HG02973 (cell line): ENCODE data around the gene ULBP3.
"Not testable (repeated sequence)": the region's sequence is repeated elsewhere in the genome, so short reads cannot be mapped to it uniquely, and the experiment has no call there.

Experiments
- ATAC-seq: cut with Tn5 transposase; IDR thresholded peaks from one replicate; pipeline ENCODE4 v1.9.1; 2021; ENCODE audit warnings: moderate library complexity; ENCODE audit not compliant: unreplicated experiment

Gene ULBP3

DNA sequence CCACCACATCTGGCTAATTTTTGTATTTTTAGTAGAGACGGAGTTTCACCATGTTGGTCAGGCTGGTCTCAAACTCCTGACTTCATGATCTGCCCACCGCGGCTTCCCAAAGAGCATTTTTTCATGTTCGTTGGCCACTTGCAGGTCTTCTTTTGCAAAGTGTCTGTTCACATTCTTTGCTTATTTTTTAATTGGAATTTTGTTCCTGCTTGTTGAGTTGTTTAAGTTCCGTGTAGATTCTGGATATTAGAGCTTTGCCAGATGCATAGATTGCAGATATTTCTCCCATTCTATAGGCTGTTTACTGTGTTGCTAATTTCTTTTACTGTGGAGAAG lies 51.8 kb downstream of the ULBP3 start:
- ATAC-seq: not testable (repeated sequence)

DNA sequence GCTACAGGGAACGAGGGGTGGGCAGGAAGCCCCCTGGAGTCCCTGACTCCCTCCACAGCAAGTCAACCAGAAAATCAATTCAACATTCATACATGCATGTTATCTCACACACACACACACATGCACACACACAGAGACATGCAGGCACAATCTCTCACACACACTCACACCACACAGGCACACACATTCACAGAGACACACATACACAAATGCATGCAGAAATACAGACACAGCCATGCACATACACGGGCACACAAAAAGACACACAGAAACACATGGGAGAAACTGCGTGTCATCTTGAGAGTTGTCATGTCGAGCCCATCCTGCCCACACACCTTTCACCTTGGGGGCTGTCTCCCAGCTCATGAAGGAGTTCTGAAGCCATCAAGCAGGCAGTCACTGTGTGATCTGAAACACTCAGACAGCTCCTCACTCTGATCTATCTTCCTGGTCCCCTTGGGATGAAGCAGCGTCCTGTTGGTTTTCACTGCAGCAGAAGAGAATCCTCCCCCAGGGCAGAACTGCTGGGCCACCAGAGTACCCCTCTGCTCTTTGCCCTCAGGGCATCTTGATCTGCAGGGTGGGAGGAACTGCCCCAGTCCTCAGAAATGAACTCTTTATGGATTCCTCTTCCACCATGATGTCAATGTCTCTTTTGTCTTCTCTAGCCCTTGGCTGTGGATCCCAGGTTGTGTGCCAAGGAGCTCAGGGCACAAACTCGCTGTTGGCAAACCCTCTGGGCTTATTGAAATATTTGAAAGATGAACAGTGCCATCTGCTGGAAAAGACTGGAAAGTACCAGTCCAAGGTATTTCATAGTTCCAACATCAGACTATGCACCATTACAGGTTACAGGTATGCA lies 52.4 kb downstream of the ULBP3 start:
- no peak for ATAC-seq

DNA sequence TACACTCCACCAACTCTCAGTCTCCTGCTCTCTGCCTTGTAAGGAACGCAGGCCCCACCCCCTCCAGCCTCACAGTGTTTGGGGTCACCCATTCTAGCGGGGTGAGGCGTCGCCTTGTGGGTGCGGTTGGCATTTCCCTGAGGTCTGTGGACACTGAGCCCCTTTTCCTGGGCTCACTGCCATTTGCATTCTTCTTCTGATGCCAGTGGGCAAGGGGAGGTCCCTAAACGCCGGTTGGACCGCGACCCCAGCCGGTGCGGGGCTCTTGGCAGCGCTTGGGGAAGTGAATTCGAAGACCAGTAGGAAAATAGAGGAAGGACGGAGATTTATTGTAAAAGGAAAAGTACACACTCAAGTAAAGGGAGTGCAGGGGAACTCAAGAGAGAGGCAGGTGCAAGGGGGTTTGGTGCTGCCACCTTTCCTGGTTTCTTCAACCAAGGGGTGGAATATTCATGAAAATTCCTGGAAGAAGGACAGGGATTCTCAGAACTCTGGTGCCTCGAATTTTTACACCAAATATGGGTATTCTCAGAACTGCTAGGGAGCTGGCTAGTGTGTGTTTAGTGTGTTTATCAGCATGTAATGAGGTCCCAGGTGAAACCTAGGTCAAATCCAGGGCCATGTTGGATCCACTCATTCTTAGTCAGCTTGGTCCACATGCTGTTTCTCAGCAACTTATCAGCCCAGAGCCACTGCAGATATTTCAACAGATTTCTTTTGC lies 53.5 kb downstream of the ULBP3 start:
- not testable (repeated sequence) for ATAC-seq

DNA sequence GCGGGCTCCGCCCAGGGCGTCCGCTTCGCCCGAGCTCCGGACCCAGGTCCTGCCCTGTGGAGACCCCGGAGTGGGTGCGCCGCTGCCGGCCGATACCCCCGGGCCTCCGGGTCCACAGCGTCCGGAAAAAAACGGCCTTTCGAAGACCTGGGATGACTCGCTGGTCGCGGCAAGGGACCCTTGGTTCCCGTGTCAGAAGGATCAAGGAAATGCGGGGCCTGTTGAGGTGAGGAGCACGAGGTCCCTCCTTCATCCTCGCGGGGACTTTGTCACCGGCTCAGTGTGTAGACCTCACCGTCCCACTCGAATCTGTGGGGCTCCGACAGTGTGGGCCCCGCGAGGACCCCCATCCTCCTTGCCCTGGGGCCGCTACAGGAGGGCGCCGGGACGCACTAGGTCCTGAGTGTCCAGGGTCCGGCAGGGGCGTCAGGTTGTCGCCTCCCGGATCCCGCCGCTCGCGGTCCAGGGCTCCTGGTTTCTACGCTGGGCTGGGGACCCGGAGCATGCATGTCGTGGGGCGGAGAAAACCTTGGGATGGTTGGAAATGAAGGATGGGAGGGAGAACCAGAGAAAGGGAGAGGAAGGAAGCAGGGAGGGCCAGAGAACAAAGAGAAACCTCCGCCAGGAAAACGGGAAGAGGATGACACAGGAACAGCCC lies 54.2 kb downstream of the ULBP3 start:
- ATAC-seq: not testable (repeated sequence)

DNA sequence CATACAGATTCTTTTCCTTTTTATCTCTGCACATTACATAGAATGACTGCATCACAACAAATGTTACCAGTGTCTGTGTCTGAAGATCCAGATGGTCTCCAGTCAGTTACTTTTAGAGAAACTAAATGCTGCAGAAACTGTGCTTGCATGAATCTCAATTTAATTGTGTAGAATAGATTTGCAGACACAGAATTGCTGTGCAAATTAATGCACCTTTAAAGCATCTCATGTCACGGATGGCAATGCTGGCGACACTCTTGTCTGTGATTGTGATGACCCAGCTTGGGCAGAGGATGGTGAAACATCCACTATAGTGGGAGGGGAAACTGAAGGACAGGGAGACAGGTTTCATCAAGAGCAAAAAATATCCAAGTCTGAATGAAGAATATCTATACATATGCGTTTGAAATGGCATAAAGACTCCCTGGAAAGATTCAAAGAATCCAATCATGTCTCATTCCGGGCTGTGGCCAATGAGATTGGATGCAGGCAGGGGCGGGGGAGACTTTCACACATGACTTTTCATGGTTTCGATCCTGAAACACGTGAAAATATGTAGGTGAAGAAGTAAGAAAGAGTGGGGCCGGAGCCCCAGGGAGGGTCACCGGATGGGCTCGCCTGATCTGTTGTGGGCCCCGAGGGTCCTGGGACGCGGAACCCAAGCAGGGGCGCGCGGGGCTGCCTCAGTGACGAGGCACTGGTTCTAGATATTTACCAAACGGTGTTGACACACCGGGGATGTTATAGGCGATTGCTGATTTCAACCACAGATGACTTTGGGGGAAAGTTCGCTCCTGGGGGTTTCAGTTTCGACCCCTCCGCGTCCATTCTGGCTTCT lies 54.9 kb downstream of the ULBP3 start:
- not testable (repeated sequence) for ATAC-seq

DNA sequence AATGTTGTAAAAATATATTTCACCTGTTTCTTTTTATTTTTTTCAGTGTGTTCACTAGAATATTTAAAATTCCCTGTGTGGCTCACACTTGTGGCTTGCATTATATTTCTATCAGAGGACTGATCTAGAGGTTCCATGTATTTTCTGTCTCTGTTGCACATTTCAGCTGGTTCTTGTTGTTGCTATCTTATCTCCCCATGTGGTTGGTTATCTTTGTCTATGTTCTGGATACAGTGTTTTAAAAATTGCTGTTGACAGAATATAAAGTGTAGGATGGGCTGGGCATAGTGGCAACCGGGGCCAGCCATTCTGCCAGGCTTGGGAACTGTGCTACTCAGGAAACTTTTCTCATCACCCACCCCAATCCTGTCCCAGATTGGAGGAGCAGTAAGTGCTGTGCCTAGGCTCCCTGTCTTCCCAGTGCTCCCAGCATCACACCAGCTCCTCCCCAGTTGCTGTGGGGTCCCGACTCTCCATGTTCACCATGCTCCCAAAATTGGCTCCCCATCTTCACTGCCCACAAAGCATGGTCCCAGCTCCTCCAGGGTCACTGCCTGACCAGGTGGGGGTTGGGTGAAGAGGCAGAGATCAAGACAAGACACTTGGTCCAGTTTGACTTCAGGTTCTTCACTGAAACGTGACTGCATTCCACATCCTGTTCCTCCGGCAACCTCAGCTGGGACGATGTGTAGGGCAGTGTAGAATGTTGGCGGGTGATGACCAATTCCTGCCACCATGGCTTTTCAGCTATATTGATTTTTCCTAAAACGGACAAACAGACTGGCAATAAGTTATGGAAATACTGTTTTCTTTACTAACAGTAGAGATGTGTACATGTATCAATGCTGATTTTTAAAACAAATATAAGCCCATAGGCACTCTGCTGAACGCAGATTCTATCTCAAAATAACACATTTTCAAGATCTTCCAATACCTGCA lies 55.8 kb downstream of the ULBP3 start:
- not testable (repeated sequence) for ATAC-seq
